Measurements from ENCODE around the gene PEX12.
A peak's percentile ranks its signal among the peaks of the same experiment; 100 is the strongest.

The PEX12 gene

DNA sequence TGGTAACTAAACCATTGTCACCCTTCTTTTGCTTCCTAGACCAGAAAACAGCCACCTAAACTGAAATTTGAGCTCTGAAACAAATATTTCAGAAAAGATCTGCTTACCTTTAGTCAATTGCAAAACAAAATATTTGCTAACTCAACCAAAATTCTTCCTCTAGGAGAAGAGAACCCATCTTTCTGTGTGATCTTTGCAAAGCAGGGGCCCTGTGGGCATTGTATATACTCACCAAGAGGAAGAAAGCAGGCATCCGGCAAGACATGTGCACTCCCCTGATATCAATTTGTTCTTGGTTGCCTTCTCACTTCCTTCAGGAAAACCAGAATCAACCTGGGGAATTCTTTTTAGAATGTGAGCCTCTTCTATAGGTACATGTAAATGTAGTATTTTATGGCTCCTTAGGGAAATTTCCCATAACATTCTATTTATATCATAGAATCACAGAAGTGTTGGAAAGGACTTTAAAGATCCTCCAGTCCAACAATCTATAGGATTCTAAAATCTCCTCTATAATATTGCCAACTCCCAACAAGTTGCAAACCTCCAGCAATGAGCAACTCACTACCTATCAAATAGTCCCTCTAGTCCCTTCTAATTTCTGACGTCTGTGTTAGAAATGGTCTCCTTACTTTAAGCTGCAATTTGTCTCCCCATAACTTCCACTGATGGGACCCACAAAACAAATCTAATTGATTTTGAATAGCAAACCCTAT, 18.7 kb downstream of the PEX12 start:
- H3K4me1 ChIP-seq, result no peaks in the 10 kb centered on the region
- peaks cover 81% of the 10 kb centered on the region for H3K27me3 ChIP-seq
- no peak for DNase-seq
- H3K9me3 ChIP-seq, result no peaks in the 10 kb centered on the region
- H3K4me3 ChIP-seq (ENCODE audit: low read depth, low read length), result no peak overlapping the region
- TF ChIP-seq, protein P1, sequence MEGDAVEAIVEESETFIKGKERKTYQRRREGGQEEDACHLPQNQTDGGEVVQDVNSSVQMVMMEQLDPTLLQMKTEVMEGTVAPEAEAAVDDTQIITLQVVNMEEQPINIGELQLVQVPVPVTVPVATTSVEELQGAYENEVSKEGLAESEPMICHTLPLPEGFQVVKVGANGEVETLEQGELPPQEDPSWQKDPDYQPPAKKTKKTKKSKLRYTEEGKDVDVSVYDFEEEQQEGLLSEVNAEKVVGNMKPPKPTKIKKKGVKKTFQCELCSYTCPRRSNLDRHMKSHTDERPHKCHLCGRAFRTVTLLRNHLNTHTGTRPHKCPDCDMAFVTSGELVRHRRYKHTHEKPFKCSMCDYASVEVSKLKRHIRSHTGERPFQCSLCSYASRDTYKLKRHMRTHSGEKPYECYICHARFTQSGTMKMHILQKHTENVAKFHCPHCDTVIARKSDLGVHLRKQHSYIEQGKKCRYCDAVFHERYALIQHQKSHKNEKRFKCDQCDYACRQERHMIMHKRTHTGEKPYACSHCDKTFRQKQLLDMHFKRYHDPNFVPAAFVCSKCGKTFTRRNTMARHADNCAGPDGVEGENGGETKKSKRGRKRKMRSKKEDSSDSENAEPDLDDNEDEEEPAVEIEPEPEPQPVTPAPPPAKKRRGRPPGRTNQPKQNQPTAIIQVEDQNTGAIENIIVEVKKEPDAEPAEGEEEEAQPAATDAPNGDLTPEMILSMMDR (IDR thresholded peaks at IDR 0.05; ENCODE audit: low read depth, low read length), result no peak
- no peaks in the 10 kb centered on the region for H3K36me3 ChIP-seq

DNA sequence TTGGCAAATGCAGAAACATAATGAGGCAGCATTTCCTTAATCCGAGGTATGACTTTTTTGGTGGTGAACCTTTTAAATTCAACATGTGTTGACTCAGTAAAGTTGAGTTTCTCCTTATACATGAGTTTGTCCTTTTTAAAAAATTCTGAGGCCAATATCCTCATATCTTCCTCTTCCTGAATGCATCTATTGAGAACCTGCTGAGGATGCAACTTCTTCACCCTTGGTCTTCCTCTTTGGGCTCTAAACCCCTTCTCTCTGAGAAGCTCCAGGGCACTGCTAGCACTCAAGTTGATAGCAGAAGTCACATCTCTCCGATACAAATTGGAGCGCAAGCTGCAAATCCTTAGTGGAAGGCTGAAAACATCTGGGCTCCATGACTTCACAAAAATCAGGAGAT, 21.0 kb downstream of the PEX12 start:
- Histone ChIP-seq H3K4me1 (no peaks in the 10 kb centered on the region), H3K27me3 (peaks cover 76% of the 10 kb centered on the region), H3K36me3 (no peaks in the 10 kb centered on the region), H3K4me3 (ENCODE audit: low read depth, low read length) (no peak overlapping the region), H3K9me3 (no peaks in the 10 kb centered on the region)
- TF ChIP-seq, protein P1 (IDR thresholded peaks at IDR 0.05; ENCODE audit: low read depth, low read length), result no peak
- DNase-seq, result no peak

DNA sequence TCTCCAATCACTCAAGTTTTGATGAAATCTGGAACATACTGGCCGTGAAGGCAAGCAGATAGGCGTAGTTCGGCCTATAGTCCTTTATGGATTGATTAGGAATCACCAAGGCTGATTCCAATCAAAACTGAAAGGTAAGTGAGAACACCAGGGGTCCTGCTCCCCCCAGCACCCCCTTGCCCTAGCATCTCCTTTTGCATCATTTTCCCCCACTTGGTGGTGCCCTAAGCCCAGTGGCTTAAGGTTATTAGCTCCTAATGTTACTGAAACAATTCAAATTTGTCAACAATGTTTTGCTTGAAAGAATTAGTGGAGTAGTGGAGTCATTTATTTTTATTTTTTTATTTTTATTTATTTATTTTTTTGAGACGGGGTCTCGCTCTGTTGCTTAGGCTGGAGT, 22.7 kb downstream of the PEX12 start:
- TF ChIP-seq, protein P1 (IDR thresholded peaks at IDR 0.05; ENCODE audit: low read depth, low read length), result peak; percentile 47
- no peaks in the 10 kb centered on the region for H3K4me1 ChIP-seq
- H3K36me3 ChIP-seq, result no peaks in the 10 kb centered on the region
- no peak overlapping the region for H3K4me3 ChIP-seq (ENCODE audit: low read depth, low read length)
- no peaks in the 10 kb centered on the region for H3K9me3 ChIP-seq
- H3K27me3 ChIP-seq, result peaks cover 78% of the 10 kb centered on the region
- no peak for DNase-seq

DNA sequence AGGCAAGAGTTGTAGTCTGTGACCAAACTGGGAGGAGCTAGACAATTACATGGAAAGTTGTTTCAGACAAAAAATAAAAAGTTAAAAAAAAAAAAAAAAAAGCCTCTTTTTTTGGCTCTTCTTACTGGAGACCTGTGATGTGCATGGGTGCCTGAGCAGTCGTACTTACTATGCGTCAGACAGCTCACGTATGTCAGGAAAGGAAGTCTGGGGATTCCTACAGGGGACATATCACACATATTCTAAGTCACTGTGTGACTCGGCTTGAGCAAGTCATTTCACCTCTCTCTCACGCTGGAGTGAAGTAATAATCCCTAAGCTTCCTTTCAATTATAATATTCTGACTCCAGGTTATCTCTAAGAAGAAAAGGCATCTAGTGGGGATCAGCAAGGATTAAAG, 23.7 kb downstream of the PEX12 start:
- TF ChIP-seq, protein P1 (IDR thresholded peaks at IDR 0.05; ENCODE audit: low read depth, low read length), result no peak
- no peaks in the 10 kb centered on the region for H3K4me1 ChIP-seq
- H3K36me3 ChIP-seq, result no peaks in the 10 kb centered on the region
- no peaks in the 10 kb centered on the region for H3K9me3 ChIP-seq
- H3K4me3 ChIP-seq (ENCODE audit: low read depth, low read length), result no peak overlapping the region
- H3K27me3 ChIP-seq, result peaks cover 80% of the 10 kb centered on the region
- no peak for DNase-seq

DNA sequence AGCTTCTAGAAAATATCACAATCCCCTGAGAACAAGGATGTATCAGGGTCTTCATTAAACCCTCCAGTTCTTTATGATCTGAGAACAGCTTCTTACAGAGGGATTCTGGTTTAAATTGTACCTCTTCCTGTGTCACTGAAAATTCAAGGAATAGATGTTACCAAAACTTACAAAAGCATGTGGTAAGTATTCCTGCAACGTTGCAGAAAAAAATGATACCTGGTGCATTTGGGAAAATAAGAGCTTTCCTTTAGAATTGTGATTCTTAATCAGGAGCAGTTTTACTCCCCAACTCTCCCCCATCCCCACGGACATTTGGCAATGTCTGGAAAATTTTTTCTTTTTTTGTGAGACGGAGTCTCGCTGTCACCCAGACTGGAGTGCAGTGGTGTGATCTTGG, 25.1 kb downstream of the PEX12 start:
- peaks cover 82% of the 10 kb centered on the region for H3K27me3 ChIP-seq
- no peak overlapping the region for H3K4me3 ChIP-seq (ENCODE audit: low read depth, low read length)
- H3K9me3 ChIP-seq, result no peaks in the 10 kb centered on the region
- H3K4me1 ChIP-seq, result no peaks in the 10 kb centered on the region
- DNase-seq, result no peak
- TF ChIP-seq, protein P1 (IDR thresholded peaks at IDR 0.05; ENCODE audit: low read depth, low read length), result no peak
- H3K36me3 ChIP-seq, result no peaks in the 10 kb centered on the region

DNA sequence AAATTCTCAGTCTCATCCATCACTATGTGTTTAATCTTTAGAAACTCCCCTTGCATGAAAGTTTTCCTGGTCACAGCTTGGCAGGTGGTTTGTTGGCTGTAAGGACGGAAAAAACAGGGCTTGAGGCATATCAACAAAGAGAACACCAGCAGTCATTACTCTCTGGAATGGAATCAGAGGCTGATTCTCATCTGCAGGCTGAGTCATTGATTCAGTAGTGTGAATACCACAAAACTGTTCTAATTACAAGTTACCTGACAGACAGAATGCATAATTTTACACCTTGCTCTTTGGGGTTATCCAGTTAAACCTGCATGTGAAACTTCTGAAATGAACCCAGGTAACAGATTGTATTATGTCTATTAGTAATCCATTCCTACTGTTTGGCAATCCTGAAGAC, 29.4 kb downstream of the PEX12 start:
- TF ChIP-seq, protein P1 (IDR thresholded peaks at IDR 0.05; ENCODE audit: low read depth, low read length), result no peak
- Histone ChIP-seq H3K27me3 (peaks cover 80% of the 10 kb centered on the region), H3K36me3 (no peaks in the 10 kb centered on the region), H3K4me1 (no peaks in the 10 kb centered on the region), H3K4me3 (ENCODE audit: low read depth, low read length) (no peak overlapping the region), H3K9me3 (no peaks in the 10 kb centered on the region)
- no peak for DNase-seq

Data from BE2C (cell line).